Measurements from ENCODE around the gene TAF1B.

GRCh38 chr2:9968553-9969497 is 125.6 kb downstream of the TAF1B start:
- TF ChIP-seq, protein P1, sequence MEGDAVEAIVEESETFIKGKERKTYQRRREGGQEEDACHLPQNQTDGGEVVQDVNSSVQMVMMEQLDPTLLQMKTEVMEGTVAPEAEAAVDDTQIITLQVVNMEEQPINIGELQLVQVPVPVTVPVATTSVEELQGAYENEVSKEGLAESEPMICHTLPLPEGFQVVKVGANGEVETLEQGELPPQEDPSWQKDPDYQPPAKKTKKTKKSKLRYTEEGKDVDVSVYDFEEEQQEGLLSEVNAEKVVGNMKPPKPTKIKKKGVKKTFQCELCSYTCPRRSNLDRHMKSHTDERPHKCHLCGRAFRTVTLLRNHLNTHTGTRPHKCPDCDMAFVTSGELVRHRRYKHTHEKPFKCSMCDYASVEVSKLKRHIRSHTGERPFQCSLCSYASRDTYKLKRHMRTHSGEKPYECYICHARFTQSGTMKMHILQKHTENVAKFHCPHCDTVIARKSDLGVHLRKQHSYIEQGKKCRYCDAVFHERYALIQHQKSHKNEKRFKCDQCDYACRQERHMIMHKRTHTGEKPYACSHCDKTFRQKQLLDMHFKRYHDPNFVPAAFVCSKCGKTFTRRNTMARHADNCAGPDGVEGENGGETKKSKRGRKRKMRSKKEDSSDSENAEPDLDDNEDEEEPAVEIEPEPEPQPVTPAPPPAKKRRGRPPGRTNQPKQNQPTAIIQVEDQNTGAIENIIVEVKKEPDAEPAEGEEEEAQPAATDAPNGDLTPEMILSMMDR (IDR thresholded peaks at IDR 0.05), result no peak
- no peak for TF ChIP-seq POLR2A (IDR thresholded peaks at IDR 0.05)
- TF ChIP-seq POLR2AphosphoS5 (IDR thresholded peaks at IDR 0.05), result no peak

All from prostate gland (tissue), 2 donors.